Measurements from ENCODE around the gene PIGQ. TPM values are rescaled to one million over a fixed set of nuclear protein-coding genes. Genes with fewer than 3 reads are reported as not detected.

PIGQ gene
- polyA plus RNA-seq, 3 donors = 11.4 to 39.8 (median 12.1) TPM

DNA sequence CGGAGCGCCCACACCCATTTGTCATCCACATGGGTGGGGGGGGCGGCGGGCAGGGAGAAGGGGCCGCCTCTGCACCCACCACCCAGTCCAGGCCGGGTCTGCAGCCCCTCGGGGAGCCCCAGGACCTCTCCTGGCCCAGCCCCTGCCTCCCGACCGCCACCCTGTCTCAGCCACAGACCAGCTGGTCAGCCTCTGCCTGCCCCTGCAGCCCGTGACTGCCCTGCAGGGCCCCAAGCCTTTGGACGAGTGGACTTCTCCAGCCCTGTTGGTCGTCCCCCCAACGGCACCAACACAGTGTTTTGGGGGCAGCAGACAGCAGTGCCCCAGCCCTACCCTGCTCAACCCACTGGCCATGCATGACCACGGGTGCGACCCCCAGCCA is 8.4 kb upstream of the PIGQ start:
- H3K4me3 Mint-ChIP-seq = peak overlapping the region in 1 of 2 donors; percentile 62
- intact Hi-C loops (cut with micrococcal nuclease) = no loop called here
- DNase-seq = no peak
- H3K4me2 ChIP-seq (replicated peaks; ENCODE audit: extremely low read depth, low read length, poor library complexity, severe bottlenecking) = no peak overlapping the region
- H3K4me3 ChIP-seq (replicated peaks in 1 of 3; ENCODE audit: low read depth in 2 of 3, low read length in 3 of 3) = no peak overlapping the region
- no peaks in the 10 kb centered on the region for H4K20me1 ChIP-seq (ENCODE audit: insufficient read depth, low read length)
- WGBS (ENCODE audit: insufficient coverage) = 82% methylated on average over 10 of the region's 15 CpGs
- peaks cover 25 to 47% (median 45%) of the 10 kb centered on the region in 3 donors for H3K27me3 Mint-ChIP-seq (ENCODE audit: low read depth in 3 of 3)
- H3K4me1 Mint-ChIP-seq = peaks cover 1% of the 10 kb centered on the region
- H3K9me3 Mint-ChIP-seq = peaks cover 0 to 3% (median 1%) of the 10 kb centered on the region in 7 donors
- peaks cover under 1 to 1% of the 10 kb centered on the region in 2 donors for H3K4me1 ChIP-seq (ENCODE audit: control insufficient read depth in 1 of 2, insufficient read depth in 2 of 2, low read length in 2 of 2)
- peaks cover 7 to 31% of the 10 kb centered on the region in 2 donors for H3K27me3 ChIP-seq (ENCODE audit: control insufficient read depth in 2 of 2, insufficient read depth in 2 of 2, low read length in 2 of 2)
- no peak overlapping the region for H3K27ac ChIP-seq (ENCODE audit: low read depth in 1 of 2, low read length in 2 of 2)
- no peaks in the 10 kb centered on the region for H3K36me3 Mint-ChIP-seq
- H3K27ac Mint-ChIP-seq = no peak overlapping the region
- H3K79me2 ChIP-seq (ENCODE audit: insufficient read depth, low read length) = no peaks in the 10 kb centered on the region
- TF ChIP-seq, protein P1, sequence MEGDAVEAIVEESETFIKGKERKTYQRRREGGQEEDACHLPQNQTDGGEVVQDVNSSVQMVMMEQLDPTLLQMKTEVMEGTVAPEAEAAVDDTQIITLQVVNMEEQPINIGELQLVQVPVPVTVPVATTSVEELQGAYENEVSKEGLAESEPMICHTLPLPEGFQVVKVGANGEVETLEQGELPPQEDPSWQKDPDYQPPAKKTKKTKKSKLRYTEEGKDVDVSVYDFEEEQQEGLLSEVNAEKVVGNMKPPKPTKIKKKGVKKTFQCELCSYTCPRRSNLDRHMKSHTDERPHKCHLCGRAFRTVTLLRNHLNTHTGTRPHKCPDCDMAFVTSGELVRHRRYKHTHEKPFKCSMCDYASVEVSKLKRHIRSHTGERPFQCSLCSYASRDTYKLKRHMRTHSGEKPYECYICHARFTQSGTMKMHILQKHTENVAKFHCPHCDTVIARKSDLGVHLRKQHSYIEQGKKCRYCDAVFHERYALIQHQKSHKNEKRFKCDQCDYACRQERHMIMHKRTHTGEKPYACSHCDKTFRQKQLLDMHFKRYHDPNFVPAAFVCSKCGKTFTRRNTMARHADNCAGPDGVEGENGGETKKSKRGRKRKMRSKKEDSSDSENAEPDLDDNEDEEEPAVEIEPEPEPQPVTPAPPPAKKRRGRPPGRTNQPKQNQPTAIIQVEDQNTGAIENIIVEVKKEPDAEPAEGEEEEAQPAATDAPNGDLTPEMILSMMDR (IDR thresholded peaks at IDR 0.05) = no peak
- no peaks in the 10 kb centered on the region for H3K9me3 ChIP-seq (replicated peaks in 1 of 2; ENCODE audit: control insufficient read depth in 1 of 2, insufficient read depth in 1 of 2, low read length in 2 of 2)
- H3K36me3 ChIP-seq (replicated peaks in 1 of 2; ENCODE audit: control insufficient read depth in 1 of 2, insufficient read depth in 2 of 2, low read length in 2 of 2) = no peaks in the 10 kb centered on the region
- no peak overlapping the region for H3K9ac ChIP-seq (ENCODE audit: insufficient read depth, low read length, poor library complexity, severe bottlenecking)
- no peak overlapping the region for H2AFZ ChIP-seq (ENCODE audit: insufficient read depth, low read depth, low read length, poor library complexity, severe bottlenecking)

DNA sequence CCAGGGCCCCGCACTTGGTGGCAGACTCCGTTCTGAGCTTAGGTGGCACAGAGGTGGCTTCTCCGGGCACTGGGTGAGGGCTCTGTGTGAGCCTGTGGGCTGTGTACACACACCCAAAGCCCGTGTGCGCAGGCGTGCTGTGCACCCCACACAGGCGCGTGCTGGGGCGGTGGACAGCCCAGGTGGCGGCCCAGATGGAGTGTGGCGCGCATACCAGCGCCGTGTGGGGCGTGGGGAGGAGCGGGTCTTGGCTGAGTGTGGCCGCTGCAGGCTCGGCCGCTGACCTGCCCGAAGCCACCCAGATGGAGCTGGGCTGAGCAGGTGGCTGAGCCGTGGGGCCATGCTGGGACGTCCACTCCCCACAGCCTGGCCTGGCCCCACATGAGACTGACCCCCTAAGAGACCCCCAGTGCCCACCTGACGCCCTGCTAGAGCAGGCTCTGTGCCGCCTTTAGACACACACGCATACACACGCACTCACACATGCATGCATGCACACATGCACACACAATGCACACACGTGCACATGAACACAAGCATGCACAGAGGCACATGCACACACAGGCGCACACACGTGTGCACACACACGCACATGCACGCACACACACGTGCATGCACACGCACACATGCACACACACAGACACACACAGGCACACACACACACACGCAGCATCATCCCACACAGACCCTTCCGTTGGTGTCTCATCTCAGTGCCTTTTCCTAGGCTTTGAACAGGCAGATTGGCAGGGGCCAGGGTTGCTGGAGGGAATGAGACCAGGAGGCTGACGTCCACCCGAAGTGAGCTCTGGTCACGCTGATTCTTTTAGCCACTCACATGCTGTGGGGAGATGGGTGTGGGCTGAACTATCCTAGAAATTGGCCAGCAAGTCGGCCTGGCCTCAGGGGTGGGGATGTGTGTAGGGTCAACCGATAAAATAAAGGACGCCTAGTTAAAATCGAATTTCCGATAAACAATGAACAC is 7.5 kb upstream of the PIGQ start:
- Histone ChIP-seq H3K27ac (ENCODE audit: low read depth in 1 of 2, low read length in 2 of 2) (no peak overlapping the region), H3K27me3 (ENCODE audit: control insufficient read depth in 2 of 2, insufficient read depth in 2 of 2, low read length in 2 of 2) (peaks cover 7 to 31% of the 10 kb centered on the region in 2 donors), H4K20me1 (ENCODE audit: insufficient read depth, low read length) (no peaks in the 10 kb centered on the region), H3K4me1 (ENCODE audit: control insufficient read depth in 1 of 2, insufficient read depth in 2 of 2, low read length in 2 of 2) (peaks cover 9 to 10% of the 10 kb centered on the region in 2 donors), H3K4me2 (replicated peaks; ENCODE audit: extremely low read depth, low read length, poor library complexity, severe bottlenecking) (no peak overlapping the region), H3K9me3 (replicated peaks in 1 of 2; ENCODE audit: control insufficient read depth in 1 of 2, insufficient read depth in 1 of 2, low read length in 2 of 2) (no peaks in the 10 kb centered on the region), H3K79me2 (ENCODE audit: insufficient read depth, low read length) (no peaks in the 10 kb centered on the region), H3K36me3 (replicated peaks in 1 of 2; ENCODE audit: control insufficient read depth in 1 of 2, insufficient read depth in 2 of 2, low read length in 2 of 2) (no peaks in the 10 kb centered on the region), H3K4me3 (replicated peaks in 1 of 3; ENCODE audit: low read depth in 2 of 3, low read length in 3 of 3) (no peak overlapping the region), H2AFZ (ENCODE audit: insufficient read depth, low read depth, low read length, poor library complexity, severe bottlenecking) (no peak overlapping the region), H3K9ac (ENCODE audit: insufficient read depth, low read length, poor library complexity, severe bottlenecking) (no peak overlapping the region)
- WGBS (ENCODE audit: insufficient coverage) = 92% methylated on average over 39 of the region's 43 CpGs
- Mint-ChIP-seq H3K36me3 (no peaks in the 10 kb centered on the region), H3K27ac (peak overlapping the region in 1 of 7 donors; percentile 20), H3K4me3 (peak overlapping the region in 1 of 2 donors; percentile 62), H3K9me3 (peaks cover 0 to 3% (median 1%) of the 10 kb centered on the region in 7 donors), H3K4me1 (peaks cover 10% of the 10 kb centered on the region), H3K27me3 (ENCODE audit: low read depth in 3 of 3) (peaks cover 24 to 44% (median 40%) of the 10 kb centered on the region in 3 donors)
- intact Hi-C loops (cut with micrococcal nuclease) = no loop called here
- TF ChIP-seq, protein P1 (IDR thresholded peaks at IDR 0.05) = no peak
- DNase-seq = no peak

Measured in CD14-positive monocyte (primary cell).